HL-60 (cell line): Measurements from ENCODE around the gene GJA3.

ENCODE experiments used
- DNase-seq, 2 experiments: peaks; one replicate each; pipeline ENCODE4 v3.0.0-alpha.2; 2010 to 2020; ENCODE audit warnings: low read depth in 1 of 2, low spot score in 1 of 2
- H3K27ac ChIP-seq: fragments of 250-450 bp; sonication (Bioruptor Pico); replicated peaks from 2 replicates; pipeline ENCODE4 v1.5.1; 2020; ENCODE audit warnings: mild to moderate bottlenecking, moderate library complexity
- H3K27me3 ChIP-seq: fragments of 250-450 bp; sonication (Bioruptor Pico); 2 replicates; pipeline ENCODE4 v1.5.1; 2021; ENCODE audit warnings: mild to moderate bottlenecking, moderate library complexity; ENCODE audit not compliant: insufficient read depth, poor library complexity, severe bottlenecking
- H3K4me3 ChIP-seq: replicated peaks from 2 replicates; pipeline ENCODE4 v1.5.1; 2011; ENCODE audit warnings: mild to moderate bottlenecking, control low read depth, low read length; ENCODE audit not compliant: insufficient read depth
- CTCF ChIP-seq: IDR thresholded peaks from one replicate; pipeline ENCODE4 v1.5.1; 2011; ENCODE audit warnings: low read length, control low read depth, inconsistent platforms; ENCODE audit not compliant: insufficient read depth
- GABPA ChIP-seq: IDR thresholded peaks from 2 replicates; pipeline ENCODE4 v1.6.1; 2012; ENCODE audit warnings: low read depth
- POLR2AphosphoS5 ChIP-seq: IDR thresholded peaks from 2 replicates; pipeline ENCODE4 v1.6.1; 2012; ENCODE audit warnings: low read depth
- REST ChIP-seq: IDR thresholded peaks from 2 replicates; pipeline ENCODE4 v1.6.1; 2012; ENCODE audit warnings: low read depth; ENCODE audit not compliant: insufficient replicate concordance
- SPI1 ChIP-seq: IDR thresholded peaks from 2 replicates; pipeline ENCODE4 v1.6.1; 2012; ENCODE audit warnings: low read depth, mild to moderate bottlenecking, borderline replicate concordance

The GJA3 gene

DNA sequence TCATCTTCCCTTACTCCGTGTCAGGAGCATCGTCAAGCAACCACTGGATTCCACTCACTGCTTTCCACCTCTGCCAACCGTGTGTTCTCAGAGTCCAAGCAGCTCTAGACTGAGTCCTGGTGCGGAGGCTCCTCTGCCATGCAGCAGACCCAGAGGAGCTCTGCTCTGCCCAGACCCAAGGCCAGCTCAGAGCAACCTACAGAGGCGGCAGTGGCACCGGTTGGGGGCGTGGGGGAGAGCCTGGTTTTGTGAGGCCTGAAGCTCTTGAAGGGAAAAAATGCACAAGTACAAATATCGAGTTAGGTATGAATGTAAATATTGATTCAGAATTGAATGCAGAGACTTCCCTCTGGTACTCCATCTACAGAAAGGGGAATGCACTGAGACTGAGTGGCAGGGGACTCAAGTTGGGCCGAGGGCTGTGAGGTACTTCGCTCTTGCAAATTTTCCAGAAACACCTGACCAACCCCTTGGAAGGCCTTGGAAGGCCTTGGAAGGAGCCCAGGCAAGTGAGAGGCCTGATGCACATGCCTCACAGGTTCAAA, 46.7 kb downstream of the GJA3 start:
- no peak overlapping the region for H3K4me3 ChIP-seq
- DNase-seq = no peak

GRCh38 chr13:20109037-20109436, 51.8 kb downstream of the GJA3 start:
- no peak overlapping the region for H3K27ac ChIP-seq
- TF ChIP-seq GABPA (no peak), SPI1 (no peak), CTCF (no peak), POLR2AphosphoS5 (no peak), REST (no peak)
- no peak for DNase-seq
- H3K4me3 ChIP-seq = no peak overlapping the region
- H3K27me3 ChIP-seq = no peaks in the 10 kb centered on the region

More for the DNA sequence above, 46.7 kb downstream of the GJA3 start:
- H3K27ac ChIP-seq = no peak overlapping the region
- TF ChIP-seq REST (no peak), SPI1 (no peak), CTCF (no peak), GABPA (no peak), POLR2AphosphoS5 (no peak)
- no peaks in the 10 kb centered on the region for H3K27me3 ChIP-seq

- no peak for DNase-seq
- no peak overlapping the region for H3K4me3 ChIP-seq
- H3K27ac ChIP-seq = no peak overlapping the region
- no peak for TF ChIP-seq POLR2AphosphoS5
- no peak for TF ChIP-seq SPI1
- no peak for TF ChIP-seq CTCF
- no peak for TF ChIP-seq REST
- no peaks in the 10 kb centered on the region for H3K27me3 ChIP-seq
Observed at GRCh38 chr13:20106742-20107141, 54.1 kb downstream of the GJA3 start.
